Upper lobe of right lung (tissue), 1 donor: Measurements from ENCODE around the gene THAP5. TPM values are rescaled to one million over a fixed set of nuclear protein-coding genes. Genes with fewer than 3 reads are reported as not detected.
A peak's percentile ranks its signal among the peaks of the same experiment; 100 is the strongest.

Source experiments
- ATAC-seq: fragments of 200-7000 bp; cut with Tn5 transposase; one replicate; pipeline ENCODE4 v1.9.1; 2020; ENCODE audit warnings: mild to moderate bottlenecking, moderate library complexity
- DNase-seq: peaks from one replicate; pipeline ENCODE4 v3.0.0-alpha.2; 2020
- H3K27ac ChIP-seq: fragments of 200-600 bp; one replicate; pipeline ENCODE4 v1.8.0; 2022
- H3K27me3 ChIP-seq: fragments of 200-600 bp; one replicate; pipeline ENCODE4 v1.8.0; 2022; ENCODE audit warnings: mild to moderate bottlenecking
- H3K36me3 ChIP-seq: fragments of 200-600 bp; one replicate; pipeline ENCODE4 v1.8.0; 2022
- H3K4me1 ChIP-seq: fragments of 200-600 bp; one replicate; pipeline ENCODE4 v1.8.0; 2022
- H3K4me3 ChIP-seq: fragments of 200-600 bp; one replicate; pipeline ENCODE4 v1.8.0; 2022; ENCODE audit warnings: mild to moderate bottlenecking
- H3K9me3 ChIP-seq: fragments of 200-600 bp; one replicate; pipeline ENCODE4 v1.8.0; 2022
- intact Hi-C: fragments of 100-400 bp; cut with DNase I; formaldehyde crosslinking; loops from one replicate; pipeline ENCODE4 v1.11.0; 2022
- long read RNA-seq: library from polyadenylated mRNA; unstranded; transcript quantifications from one replicate; pipeline ENCODE4 v2.0.0, GENCODE V29; 2021
- total RNA-seq: library from RNA; stranded (reverse); fragmentation: NEBNext Ultra II Directional; extraction: Animal tissue kit (Norgen Biotek cat#: 25700); gene quantifications from one replicate; pipeline ENCODE4 v1.2.1, GENCODE V29; 2021
- TF ChIP-seq, protein P1 (sequence below): fragments of 200-600 bp; IDR thresholded peaks from one replicate; pipeline ENCODE4 v1.8.0; 2022; ENCODE audit warnings: antibody characterized with exemption
- donor health status: DM: no; HTN: yes; CAD: no; lungs with severe emphysema.

Gene THAP5, protein sequence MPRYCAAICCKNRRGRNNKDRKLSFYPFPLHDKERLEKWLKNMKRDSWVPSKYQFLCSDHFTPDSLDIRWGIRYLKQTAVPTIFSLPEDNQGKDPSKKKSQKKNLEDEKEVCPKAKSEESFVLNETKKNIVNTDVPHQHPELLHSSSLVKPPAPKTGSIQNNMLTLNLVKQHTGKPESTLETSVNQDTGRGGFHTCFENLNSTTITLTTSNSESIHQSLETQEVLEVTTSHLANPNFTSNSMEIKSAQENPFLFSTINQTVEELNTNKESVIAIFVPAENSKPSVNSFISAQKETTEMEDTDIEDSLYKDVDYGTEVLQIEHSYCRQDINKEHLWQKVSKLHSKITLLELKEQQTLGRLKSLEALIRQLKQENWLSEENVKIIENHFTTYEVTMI
- 26.3 TPM for total RNA-seq
- long read RNA-seq, transcript THAP5-203 (3 exons, 3,306 nt): major isoform, 6 of 11 reads
- long read RNA-seq, partial matches to known transcripts: 0 of 11 reads
- long read RNA-seq, other reads (novel, unspliced or antisense): 1 of 11 reads

DNA sequence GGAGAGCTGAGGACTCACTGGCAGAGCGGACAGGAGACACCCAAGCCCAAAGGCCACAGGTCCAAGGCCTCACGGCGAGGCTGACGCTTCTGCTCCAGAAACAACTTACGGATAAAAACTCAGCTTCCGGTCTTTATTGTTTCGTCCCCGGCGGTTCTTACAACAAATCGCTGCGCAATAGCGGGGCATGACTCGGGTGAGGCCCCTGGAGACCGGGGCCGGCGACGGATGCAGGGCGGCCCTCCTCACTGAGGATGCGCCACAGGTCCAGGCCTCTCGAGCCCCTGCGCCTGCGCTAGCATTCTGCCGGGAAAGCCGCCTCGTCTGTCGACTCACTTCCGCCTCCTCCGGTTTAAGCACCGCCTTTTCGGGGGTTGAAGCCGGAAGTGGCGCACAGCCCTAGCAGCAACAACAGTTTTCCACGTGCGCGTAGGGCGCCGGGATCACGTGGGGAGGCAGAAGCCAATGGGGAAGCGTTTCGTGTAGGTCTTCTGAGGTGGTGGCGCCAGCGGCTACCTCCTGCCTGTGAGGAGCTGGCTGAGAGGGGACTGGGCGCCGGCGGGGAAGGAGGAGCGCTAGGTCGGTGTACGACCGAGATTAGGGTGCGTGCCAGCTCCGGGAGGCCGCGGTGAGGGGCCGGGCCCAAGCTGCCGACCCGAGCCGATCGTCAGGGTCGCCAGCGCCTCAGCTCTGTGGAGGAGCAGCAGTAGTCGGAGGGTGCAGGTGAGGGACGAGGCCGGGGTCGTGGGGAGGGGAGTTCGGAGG lies at the start of gene THAP5, which contains the start of gene DNAJB9:
Gene THAP5, minus strand, starts transcription at position 326 of the 765 bp plus-strand sequence. Its CDS starts 137 bp downstream, at position 189.
Gene DNAJB9, plus strand, starts transcription at position 494 of the 765 bp plus-strand sequence. CDS start 1,853 bp downstream, outside the sequence.
- Histone ChIP-seq H3K9me3 (no peaks in the 10 kb centered on the region), H3K27ac (peak within 1 kb of the TSS; percentile 95), H3K4me3 (peak within 1 kb of the TSS; percentile 86), H3K36me3 (peaks cover 36% of the 10 kb centered on the region), H3K27me3 (no peaks in the 10 kb centered on the region), H3K4me1 (peaks cover 55% of the 10 kb centered on the region)
- ATAC-seq: peak; percentile 98
- DNase-seq: peak; percentile 99
- intact Hi-C loops: no loop called here
- TF ChIP-seq, protein P1, sequence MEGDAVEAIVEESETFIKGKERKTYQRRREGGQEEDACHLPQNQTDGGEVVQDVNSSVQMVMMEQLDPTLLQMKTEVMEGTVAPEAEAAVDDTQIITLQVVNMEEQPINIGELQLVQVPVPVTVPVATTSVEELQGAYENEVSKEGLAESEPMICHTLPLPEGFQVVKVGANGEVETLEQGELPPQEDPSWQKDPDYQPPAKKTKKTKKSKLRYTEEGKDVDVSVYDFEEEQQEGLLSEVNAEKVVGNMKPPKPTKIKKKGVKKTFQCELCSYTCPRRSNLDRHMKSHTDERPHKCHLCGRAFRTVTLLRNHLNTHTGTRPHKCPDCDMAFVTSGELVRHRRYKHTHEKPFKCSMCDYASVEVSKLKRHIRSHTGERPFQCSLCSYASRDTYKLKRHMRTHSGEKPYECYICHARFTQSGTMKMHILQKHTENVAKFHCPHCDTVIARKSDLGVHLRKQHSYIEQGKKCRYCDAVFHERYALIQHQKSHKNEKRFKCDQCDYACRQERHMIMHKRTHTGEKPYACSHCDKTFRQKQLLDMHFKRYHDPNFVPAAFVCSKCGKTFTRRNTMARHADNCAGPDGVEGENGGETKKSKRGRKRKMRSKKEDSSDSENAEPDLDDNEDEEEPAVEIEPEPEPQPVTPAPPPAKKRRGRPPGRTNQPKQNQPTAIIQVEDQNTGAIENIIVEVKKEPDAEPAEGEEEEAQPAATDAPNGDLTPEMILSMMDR: no peak

DNA sequence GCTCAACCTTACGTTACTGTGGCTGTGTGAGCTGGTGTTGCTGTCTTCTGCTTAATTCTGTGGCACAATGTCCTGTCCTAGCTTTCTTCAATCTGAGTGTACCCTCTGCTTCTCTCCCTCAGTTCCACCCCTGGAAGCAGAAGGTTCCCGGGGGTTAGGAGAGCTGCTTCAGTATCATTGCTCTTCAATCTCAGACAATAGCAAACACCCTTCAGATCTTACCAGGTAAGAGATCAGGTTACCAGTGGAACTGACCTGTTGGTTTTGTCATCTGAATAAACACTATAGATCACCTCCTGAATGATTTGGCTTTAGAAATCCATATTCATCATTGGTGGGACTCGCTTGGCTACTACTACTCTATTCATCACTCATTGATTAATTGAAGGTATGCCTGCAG lies 48.5 kb upstream of the THAP5 start:
- TF ChIP-seq, protein P1: no peak
- no peaks in the 10 kb centered on the region for H3K9me3 ChIP-seq
- H3K4me1 ChIP-seq: no peaks in the 10 kb centered on the region
- DNase-seq (no peak), ATAC-seq (no peak)
- H3K27me3 ChIP-seq: no peaks in the 10 kb centered on the region
- intact Hi-C loops: no loop called here
- no peak overlapping the region for H3K4me3 ChIP-seq
- no peaks in the 10 kb centered on the region for H3K36me3 ChIP-seq
- H3K27ac ChIP-seq: no peak overlapping the region

DNA sequence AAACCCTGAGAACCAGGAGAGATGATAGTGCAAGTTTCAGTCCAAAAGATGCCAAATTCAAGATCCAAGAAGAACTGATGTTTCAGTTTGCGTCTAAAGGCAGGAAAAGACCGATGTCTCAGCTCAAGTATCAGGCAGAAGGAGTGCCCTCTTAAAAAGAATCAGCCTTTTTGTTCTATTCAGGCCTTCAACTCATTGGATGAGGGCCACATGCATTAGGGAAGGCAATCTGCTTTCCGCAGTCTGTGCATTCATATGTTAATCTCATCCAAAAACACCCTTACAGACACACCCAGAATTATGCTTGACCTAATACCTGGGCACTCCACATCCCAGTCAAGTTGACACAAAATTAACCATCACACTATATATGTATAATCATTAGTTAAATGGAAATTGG lies 45.4 kb upstream of the THAP5 start:
- DNase-seq (no peak), ATAC-seq (no peak)
- intact Hi-C loops: no loop called here
- TF ChIP-seq, protein P1: no peak
- Histone ChIP-seq H3K27ac (no peak overlapping the region), H3K9me3 (no peaks in the 10 kb centered on the region), H3K4me3 (no peak overlapping the region), H3K27me3 (no peaks in the 10 kb centered on the region), H3K36me3 (no peaks in the 10 kb centered on the region), H3K4me1 (no peaks in the 10 kb centered on the region)

GRCh38 chr7:108613949-108614381 lies 44.5 kb upstream of the THAP5 start:
- no peaks in the 10 kb centered on the region for H3K9me3 ChIP-seq
- no peaks in the 10 kb centered on the region for H3K36me3 ChIP-seq
- DNase-seq: no peak
- intact Hi-C loops: no loop called here
- TF ChIP-seq, protein P1: no peak
- H3K27me3 ChIP-seq: no peaks in the 10 kb centered on the region
- ATAC-seq: peak; percentile 36
- no peak overlapping the region for H3K4me3 ChIP-seq
- H3K4me1 ChIP-seq: no peaks in the 10 kb centered on the region
- no peak overlapping the region for H3K27ac ChIP-seq

DNA sequence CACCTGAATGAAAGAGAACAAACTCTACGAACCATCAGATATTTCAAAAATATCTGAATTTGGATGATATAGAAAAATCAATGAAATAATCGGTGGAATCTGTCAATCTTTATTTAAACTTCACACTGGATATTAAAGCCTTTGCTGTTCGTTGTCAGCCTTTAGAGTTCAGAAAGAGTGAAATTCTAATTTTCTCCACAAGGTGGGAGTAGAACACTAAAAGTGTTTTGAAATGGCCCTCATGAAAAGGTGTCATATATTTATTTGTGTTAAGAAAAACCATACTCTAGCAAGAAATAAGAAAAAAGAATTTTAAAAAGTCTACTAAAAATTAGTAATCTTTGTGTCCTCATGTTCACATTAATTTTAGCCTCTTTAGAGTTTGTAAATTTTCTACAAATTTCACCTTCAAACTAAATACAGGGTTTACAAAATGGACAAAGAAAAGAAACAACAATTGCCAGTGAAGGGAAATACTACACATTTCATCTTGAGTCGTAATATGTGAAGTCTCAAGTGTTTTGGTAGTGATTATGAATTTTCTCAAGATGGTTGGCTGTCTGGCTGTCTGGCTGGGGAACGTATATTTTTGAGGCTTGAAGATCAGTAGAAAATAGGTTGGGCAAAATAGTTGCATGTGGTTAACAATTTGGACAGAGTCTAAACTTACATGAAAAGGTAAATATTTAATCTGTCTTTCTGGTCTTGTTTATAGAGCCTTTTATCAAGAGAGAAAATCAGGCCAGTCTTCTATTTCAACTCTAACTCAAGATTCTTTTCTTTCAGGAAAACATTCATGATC lies 43.8 kb upstream of the THAP5 start:
- ATAC-seq (peak; percentile 64), DNase-seq (no peak)
- intact Hi-C loops: no loop called here

More for the DNA sequence above, 43.8 kb upstream of the THAP5 start:
- no peaks in the 10 kb centered on the region for H3K27me3 ChIP-seq
- no peaks in the 10 kb centered on the region for H3K36me3 ChIP-seq
- H3K4me1 ChIP-seq: no peaks in the 10 kb centered on the region
- TF ChIP-seq, protein P1: peak; percentile 84
- H3K27ac ChIP-seq: no peak overlapping the region
- no peaks in the 10 kb centered on the region for H3K9me3 ChIP-seq
- H3K4me3 ChIP-seq: no peak overlapping the region
